Suprapubic skin (tissue), 4 donors: ENCODE data around the gene DTNB. TPM values are rescaled to one million over a fixed set of nuclear protein-coding genes. Genes with fewer than 3 reads are reported as not detected.

Experiments
- DNase-seq, 2 donors: peaks; one replicate each; pipeline ENCODE4 v3.0.0-alpha.2; 2019; ENCODE audit warnings: low spot score in 2 of 2
- H3K27ac ChIP-seq: fragments of 200-600 bp; sonication (generic); one replicate; pipeline ENCODE4 v1.5.1; 2019
- H3K27me3 ChIP-seq: fragments of 200-600 bp; sonication (generic); one replicate; pipeline ENCODE4 v1.5.1; 2019
- H3K36me3 ChIP-seq: fragments of 200-600 bp; sonication (generic); one replicate; pipeline ENCODE4 v1.5.1; 2019
- H3K4me1 ChIP-seq: fragments of 200-600 bp; sonication (generic); one replicate; pipeline ENCODE4 v1.5.1; 2019
- H3K4me3 ChIP-seq: fragments of 200-600 bp; sonication (generic); one replicate; pipeline ENCODE4 v1.5.1; 2019; ENCODE audit warnings: mild to moderate bottlenecking
- H3K9me3 ChIP-seq: fragments of 200-600 bp; sonication (generic); one replicate; pipeline ENCODE4 v1.5.1; 2019
- CTCF ChIP-seq, 2 donors: fragments of 200-600 bp in 1 of 2; fragments of 450-650 bp in 1 of 2; sonication (generic) in 1 of 2; IDR thresholded peaks; one replicate each; pipeline ENCODE4 v1.5.1; 2016 to 2019; ENCODE audit warnings: antibody characterized with exemption in 2 of 2, mild to moderate bottlenecking in 1 of 2, moderate library complexity in 1 of 2
- EP300 ChIP-seq: sonication (generic); formaldehyde crosslinking; IDR thresholded peaks from one replicate; pipeline ENCODE4 v1.6.1; 2017; ENCODE audit warnings: antibody characterized with exemption
- POLR2A ChIP-seq, 2 donors: fragments of 450-650 bp; IDR thresholded peaks; one replicate each; pipeline ENCODE4 v1.6.1; 2017; ENCODE audit warnings: antibody characterized with exemption in 2 of 2, mild to moderate bottlenecking in 2 of 2, moderate library complexity in 2 of 2
- POLR2AphosphoS5 ChIP-seq, 3 donors: sonication (generic); formaldehyde crosslinking; IDR thresholded peaks; one replicate each; pipeline ENCODE4 v1.6.1; 2017; ENCODE audit warnings: antibody characterized with exemption in 3 of 3
- WGBS: methylation state at CpG from one replicate; pipeline ENCODE4 v1.1.5; 2018; 5-methylcytosine and 5-hydroxymethylcytosine counted together
- total RNA-seq, 4 donors: library from RNA; depleted of rRNA; stranded (reverse); fragments of >200 nt; gene quantifications; one replicate each; pipeline ENCODE4 v1.1.0, GENCODE V29; 2016

Gene DTNB
- total RNA-seq, 4 donors from 2014 or later: 11.8 to 40.1 (median 24.1) TPM

GRCh38 chr2:25376750-25377621 is 296.4 kb downstream of the DTNB start:
- peak; percentile 84 to 85 for DNase-seq
- Histone ChIP-seq H3K4me1 (peaks cover 42% of the 10 kb centered on the region), H3K36me3 (no peaks in the 10 kb centered on the region), H3K9me3 (no peaks in the 10 kb centered on the region), H3K27ac (peak overlapping the region; percentile 19), H3K4me3 (peak overlapping the region; percentile 29), H3K27me3 (no peaks in the 10 kb centered on the region)
- WGBS: 9% methylated on average over 48 of the region's 52 CpGs
- TF ChIP-seq POLR2AphosphoS5 (IDR thresholded peaks at IDR 0.05) (peak in 1 of 3 donors; percentile 24), POLR2A (IDR thresholded peaks at IDR 0.05) (no peak), CTCF (IDR thresholded peaks at IDR 0.05) (peak; percentile 80 to 97), EP300 (no peak)

GRCh38 chr2:25375989-25376545 is 297.3 kb downstream of the DTNB start:
- 78% methylated on average over 14 of the region's 16 CpGs for WGBS
- Histone ChIP-seq H3K4me3 (peak overlapping the region; percentile 29), H3K27ac (no peak overlapping the region), H3K36me3 (no peaks in the 10 kb centered on the region), H3K27me3 (no peaks in the 10 kb centered on the region), H3K9me3 (no peaks in the 10 kb centered on the region), H3K4me1 (peaks cover 42% of the 10 kb centered on the region)
- TF ChIP-seq POLR2A (IDR thresholded peaks at IDR 0.05) (no peak), CTCF (IDR thresholded peaks at IDR 0.05) (no peak), POLR2AphosphoS5 (IDR thresholded peaks at IDR 0.05) (no peak), EP300 (no peak)
- DNase-seq: no peak

- 93% methylated on average over 14 of the region's 17 CpGs for WGBS
- Histone ChIP-seq H3K36me3 (no peaks in the 10 kb centered on the region), H3K9me3 (no peaks in the 10 kb centered on the region), H3K27me3 (no peaks in the 10 kb centered on the region), H3K4me3 (no peak overlapping the region), H3K4me1 (peaks cover 42% of the 10 kb centered on the region), H3K27ac (no peak overlapping the region)
- TF ChIP-seq POLR2A (IDR thresholded peaks at IDR 0.05) (no peak), EP300 (no peak), CTCF (IDR thresholded peaks at IDR 0.05) (no peak), POLR2AphosphoS5 (IDR thresholded peaks at IDR 0.05) (no peak)
- DNase-seq: no peak
Measured at GRCh38 chr2:25375371-25375988, 297.9 kb downstream of the DTNB start.

- WGBS: 96% methylated on average over 5 of the region's 5 CpGs
- no peak for TF ChIP-seq EP300
- TF ChIP-seq CTCF (IDR thresholded peaks at IDR 0.05): no peak
- no peak for TF ChIP-seq POLR2A (IDR thresholded peaks at IDR 0.05)
- no peak for TF ChIP-seq POLR2AphosphoS5 (IDR thresholded peaks at IDR 0.05)
- no peak overlapping the region for H3K27ac ChIP-seq
- peaks cover 42% of the 10 kb centered on the region for H3K4me1 ChIP-seq
- H3K27me3 ChIP-seq: no peaks in the 10 kb centered on the region
- H3K36me3 ChIP-seq: no peaks in the 10 kb centered on the region
- DNase-seq: no peak
- H3K9me3 ChIP-seq: no peaks in the 10 kb centered on the region
- H3K4me3 ChIP-seq: no peak overlapping the region
Measured at GRCh38 chr2:25374827-25375226, 298.6 kb downstream of the DTNB start.

- 100% methylated on average over 4 of the region's 4 CpGs for WGBS
- no peak for TF ChIP-seq POLR2A (IDR thresholded peaks at IDR 0.05)
- TF ChIP-seq EP300: no peak
- TF ChIP-seq CTCF (IDR thresholded peaks at IDR 0.05): no peak
- no peak for TF ChIP-seq POLR2AphosphoS5 (IDR thresholded peaks at IDR 0.05)
- peaks cover 42% of the 10 kb centered on the region for H3K4me1 ChIP-seq
- no peaks in the 10 kb centered on the region for H3K27me3 ChIP-seq
- H3K27ac ChIP-seq: no peak overlapping the region
- no peaks in the 10 kb centered on the region for H3K9me3 ChIP-seq
- DNase-seq: no peak
- H3K4me3 ChIP-seq: no peak overlapping the region
- H3K36me3 ChIP-seq: no peaks in the 10 kb centered on the region
Measured at GRCh38 chr2:25374411-25374810, 299.0 kb downstream of the DTNB start.
